ENCODE data around the gene ITGAL.

Gene ITGAL

GRCh38 chr16:30541502-30542329 is 69.2 kb downstream of the ITGAL start:
- CTCF ChIA-PET, result interaction anchor here (1.1 to 3.2 kb wide), 5 partner anchors 17 to 112 kb away, joined by 3 to 8 read pairs (median 5); partner anchors contain the start of genes DCTPP1 and ZNF688
- DNase-seq (ENCODE audit: extremely low spot score), result no peak
- TF ChIP-seq CTCF (IDR thresholded peaks at IDR 0.05; ENCODE audit: control extremely low read depth, extremely low read depth, low read depth, missing control alignments), result no peak
- POLR2A ChIA-PET, result no interaction called here

- no peak for TF ChIP-seq CTCF (IDR thresholded peaks at IDR 0.05; ENCODE audit: control extremely low read depth, extremely low read depth, low read depth, missing control alignments)
- DNase-seq (ENCODE audit: extremely low spot score), result no peak
- POLR2A ChIA-PET, result no interaction called here
- CTCF ChIA-PET, result interaction anchor here (1.5 to 3.2 kb wide), 4 partner anchors 7 to 113 kb away, joined by 3 to 8 read pairs (median 6); partner anchors contain the start of genes DCTPP1 and ZNF747
These were observed 70.5 kb downstream of the ITGAL start for GRCh38 chr16:30543067-30543466.

- POLR2A ChIA-PET, result no interaction called here
- CTCF ChIA-PET, result interaction anchor here (0.9 to 1.2 kb wide), 4 partner anchors 11 to 116 kb away, joined by 3 to 6 read pairs (median 3); partner anchors contain the start of genes DCTPP1 and ZNF747
- no peak for TF ChIP-seq CTCF (IDR thresholded peaks at IDR 0.05; ENCODE audit: control extremely low read depth, extremely low read depth, low read depth, missing control alignments)
- DNase-seq (ENCODE audit: extremely low spot score), result no peak
These were observed 73.6 kb downstream of the ITGAL start for GRCh38 chr16:30546115-30546514.

- TF ChIP-seq CTCF (IDR thresholded peaks at IDR 0.05; ENCODE audit: control extremely low read depth, extremely low read depth, low read depth, missing control alignments), result no peak
- POLR2A ChIA-PET, result interaction anchor here (1.2 kb wide), 1 partner anchor 11 kb away, joined by 10 read pairs; no protein-coding TSS in a partner anchor
- CTCF ChIA-PET, result interaction anchor here (1.0 to 3.2 kb wide), 2 partner anchors 13 to 49 kb away, joined by 3 to 16 read pairs; partner anchors contain the start of gene ZNF747
- DNase-seq (ENCODE audit: extremely low spot score), result no peak
These were observed 76.1 kb downstream of the ITGAL start for GRCh38 chr16:30548416-30549253.

GRCh38 chr16:30551781-30552180 is 79.2 kb downstream of the ITGAL start:
- TF ChIP-seq CTCF (IDR thresholded peaks at IDR 0.05; ENCODE audit: control extremely low read depth, extremely low read depth, low read depth, missing control alignments), result no peak
- peak; percentile 50 for DNase-seq (ENCODE audit: extremely low spot score)
- ChIA-PET POLR2A (interaction anchor here (0.6 to 1.1 kb wide), 5 partner anchors 16 to 144 kb away, joined by 3 to 7 read pairs (median 3); partner anchors contain the start of gene ZNF771), CTCF (interaction anchor here (0.7 to 1.5 kb wide), 6 partner anchors 16 to 145 kb away, joined by 3 to 8 read pairs (median 4); partner anchors contain the start of gene DCTPP1)

- POLR2A ChIA-PET, result no interaction called here
- CTCF ChIA-PET, result interaction anchor here (1.8 to 2.7 kb wide), 2 partner anchors 13 to 17 kb away, joined by 5 to 9 read pairs; no protein-coding TSS in a partner anchor
- TF ChIP-seq CTCF (IDR thresholded peaks at IDR 0.05; ENCODE audit: control extremely low read depth, extremely low read depth, low read depth, missing control alignments), result no peak
- DNase-seq (ENCODE audit: extremely low spot score), result no peak
These were observed 80.4 kb downstream of the ITGAL start for GRCh38 chr16:30552956-30553355.
